Activated CD8-positive, alpha-beta memory T cell treated with anti-CD3 and anti-CD28 coated beads for 4 hours (primary cell): Measurements from ENCODE around the gene P2RX1.
"Not testable (repeated sequence)": the region's sequence is repeated elsewhere in the genome, so short reads cannot be mapped to it uniquely, and the experiment has no call there.

ENCODE experiments used
- DNase-seq, 2 donors: peaks; one replicate each; pipeline ENCODE4 v3.0.0-alpha.2; 2020; ENCODE audit warnings: low read depth in 2 of 2

Gene P2RX1

DNA sequence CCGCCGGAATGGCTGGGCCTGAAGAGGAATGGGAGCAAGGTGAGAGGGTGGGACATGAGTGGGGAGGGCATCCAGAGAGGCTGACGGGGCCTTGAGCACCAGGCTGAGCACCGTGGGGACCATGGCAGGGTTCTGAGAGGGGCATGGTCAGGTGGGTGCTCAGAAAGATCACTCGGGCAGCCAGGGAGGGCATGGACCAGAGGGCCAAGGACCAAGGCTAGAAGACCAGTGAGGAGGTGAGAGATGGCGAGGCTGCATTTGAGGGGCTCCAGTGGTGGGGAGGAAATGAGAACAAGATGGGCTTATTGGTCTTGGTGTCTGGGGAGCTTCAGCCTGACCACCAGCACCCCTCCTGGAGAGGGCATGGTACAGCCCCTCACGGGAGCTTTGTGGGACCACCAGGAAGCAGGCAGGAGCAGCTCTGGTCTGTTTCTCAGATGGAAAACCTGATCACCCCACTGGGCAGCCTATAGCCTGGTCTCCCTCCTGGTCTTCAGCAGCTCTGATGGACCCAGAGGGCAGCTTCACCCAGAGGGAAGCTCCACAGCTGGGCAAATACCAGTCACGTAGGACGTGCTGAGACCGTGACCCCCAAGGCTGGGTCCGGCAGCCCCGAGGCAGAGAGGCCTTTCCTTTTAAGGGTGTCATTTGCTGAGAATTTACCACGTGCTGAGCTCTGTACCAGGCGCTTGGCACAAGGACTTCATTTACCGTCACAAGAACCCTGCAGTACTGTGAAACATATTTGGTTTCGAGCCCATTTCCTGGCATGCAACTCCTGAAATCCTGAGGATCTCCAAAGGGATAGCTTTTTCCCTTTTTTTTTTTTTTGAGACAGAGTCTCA lies 58.8 kb downstream of the P2RX1 start:
- no peak for DNase-seq

DNA sequence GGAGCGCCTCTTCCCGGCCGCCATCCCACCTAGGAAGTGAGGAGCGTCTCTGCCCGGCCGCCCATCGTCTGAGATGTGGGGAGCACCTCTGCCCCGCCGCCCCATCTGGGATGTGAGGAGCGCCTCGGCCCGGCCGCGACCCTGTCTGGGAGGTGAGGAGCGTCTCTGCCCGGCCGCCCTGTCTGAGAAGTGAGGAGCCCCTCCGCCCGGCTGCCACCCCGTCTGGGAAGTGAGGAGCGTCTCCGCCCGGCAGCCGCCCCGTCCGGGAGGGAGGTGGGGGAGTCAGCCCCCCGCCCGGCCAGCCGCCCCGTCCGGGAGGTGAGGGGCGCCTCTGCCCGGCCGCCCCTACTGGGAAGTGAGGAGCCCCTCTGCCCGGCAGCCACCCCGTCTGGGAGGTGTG lies 62.1 kb downstream of the P2RX1 start:
- not testable (repeated sequence) for DNase-seq

DNA sequence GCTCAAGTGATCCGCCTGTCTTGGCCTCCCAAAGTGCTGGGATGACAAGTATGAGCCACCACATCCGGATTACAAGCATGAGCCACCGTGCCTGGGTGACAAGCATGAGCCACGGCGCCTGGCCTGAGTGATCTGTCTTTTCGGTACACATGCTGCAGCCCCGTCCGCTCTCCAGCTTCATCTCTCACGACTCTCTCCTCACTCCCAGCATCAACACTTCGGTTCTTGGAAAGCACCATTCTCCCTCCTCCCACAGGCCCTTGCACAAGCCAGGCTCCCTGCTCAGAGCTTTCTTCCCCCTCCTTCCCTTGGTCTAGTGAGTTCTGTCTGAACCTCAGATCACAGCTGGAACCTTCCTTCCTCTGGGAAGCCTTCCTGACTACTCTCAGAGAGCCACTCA lies 63.7 kb downstream of the P2RX1 start:
- no peak for DNase-seq

DNA sequence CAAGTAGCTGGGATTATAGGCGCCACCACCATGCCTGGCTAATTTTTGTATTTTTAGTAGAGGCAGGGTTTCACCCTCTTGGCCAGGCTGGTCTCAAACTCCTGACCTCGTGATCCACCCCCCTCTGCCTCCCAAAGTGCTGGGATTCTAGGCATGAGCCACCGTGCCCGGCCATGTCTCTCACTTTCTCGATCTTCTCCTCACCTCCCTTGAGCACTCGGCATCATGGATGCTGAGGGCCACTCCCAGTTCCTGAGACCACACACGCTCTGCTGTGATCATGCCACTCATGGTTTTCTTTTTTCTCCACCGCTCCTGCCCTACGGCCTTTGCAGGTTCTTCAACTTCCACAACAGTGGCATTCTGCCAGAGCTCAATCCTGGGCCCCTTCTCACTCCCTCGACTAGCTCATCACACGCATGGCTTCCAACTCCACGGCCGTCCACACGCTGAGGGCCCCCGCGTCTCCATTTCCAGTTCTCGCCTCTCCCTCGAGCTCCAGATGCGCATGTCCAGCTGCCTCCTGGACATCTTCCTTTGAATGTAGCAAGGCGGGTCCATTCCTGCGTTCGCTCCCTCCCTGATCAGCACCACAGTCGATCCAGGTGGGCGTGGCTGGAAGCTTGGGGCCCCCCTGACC lies 64.7 kb downstream of the P2RX1 start:
- no peak for DNase-seq

DNA sequence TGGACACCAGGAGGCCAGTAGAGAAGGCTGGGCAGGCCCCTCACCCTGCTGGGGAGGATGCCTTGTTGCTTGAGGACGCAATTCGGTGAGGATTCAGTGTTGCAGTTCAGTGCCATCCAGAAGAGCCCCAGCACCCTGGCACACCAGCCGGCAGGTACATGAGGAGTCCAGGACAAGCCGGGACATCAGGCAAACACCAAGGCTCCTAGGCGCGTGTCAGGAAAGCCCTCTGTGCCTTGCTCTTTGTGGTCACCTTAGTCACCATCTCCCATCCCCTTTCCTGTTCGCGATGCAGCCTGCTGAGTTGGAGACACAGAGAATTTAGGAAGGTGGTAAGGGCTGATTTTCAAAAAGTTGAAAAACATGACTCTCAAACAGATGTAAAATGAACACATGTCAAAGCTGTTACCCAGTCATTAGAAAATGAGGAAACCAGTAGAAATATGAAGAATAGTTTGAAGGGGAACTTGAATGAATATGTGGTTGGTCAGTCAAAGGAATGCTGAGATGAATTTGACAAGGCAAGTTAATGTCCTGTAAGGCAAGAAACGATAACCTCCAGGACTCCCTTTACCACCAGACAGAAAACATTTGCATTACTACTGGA lies 67.9 kb downstream of the P2RX1 start:
- DNase-seq, result no peak

DNA sequence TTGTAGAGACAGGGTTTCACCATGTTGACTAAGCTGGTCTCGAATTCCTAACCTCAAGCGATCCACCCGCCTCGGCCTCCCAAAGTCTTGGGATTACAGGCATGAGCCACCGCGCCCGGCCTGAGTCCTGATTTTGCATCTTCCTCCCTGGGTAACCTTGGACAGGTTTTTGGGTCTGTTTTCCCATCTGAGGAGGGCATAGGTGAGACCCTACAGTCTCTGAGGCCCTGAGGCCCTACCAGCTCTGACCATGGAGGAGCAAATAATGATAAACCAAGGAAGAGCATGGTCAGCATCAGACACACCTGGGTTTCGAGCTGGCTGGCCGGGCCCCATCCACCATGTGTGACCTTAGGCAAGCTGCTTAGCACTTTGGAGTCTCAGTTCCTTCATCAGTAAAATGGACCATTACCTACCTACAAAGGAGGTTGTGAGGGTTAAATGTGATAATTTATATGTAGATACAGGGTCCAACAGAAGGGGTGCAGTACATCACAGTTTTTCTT lies 69.0 kb downstream of the P2RX1 start:
- DNase-seq, result no peak
